HUES6 (cell line): ENCODE measurements around the gene KLF16.

ENCODE experiments used
- H3K27ac ChIP-seq: 2 replicates; pipeline ENCODE4 v1.7.0; 2013; ENCODE audit warnings: low read depth, mild to moderate bottlenecking, low read length, inconsistent platforms
- H3K27me3 ChIP-seq: 2 replicates; pipeline ENCODE4 v1.6.1; 2013; ENCODE audit warnings: low read length; ENCODE audit not compliant: control insufficient read depth, insufficient read depth
- H3K36me3 ChIP-seq: 2 replicates; pipeline ENCODE4 v1.6.1; 2013; ENCODE audit warnings: low read length; ENCODE audit not compliant: control insufficient read depth, insufficient read depth
- H3K4me1 ChIP-seq: 2 replicates; pipeline ENCODE4 v1.6.1; 2013; ENCODE audit warnings: low read length; ENCODE audit not compliant: control insufficient read depth, insufficient read depth
- H3K4me3 ChIP-seq: 2 replicates; pipeline ENCODE4 v1.5.1; 2013; ENCODE audit warnings: low read depth, low read length
- H3K9ac ChIP-seq: one replicate; pipeline ENCODE4 v1.6.1; 2013; ENCODE audit warnings: mild to moderate bottlenecking, low read length
- H3K9me3 ChIP-seq: 2 replicates; pipeline ENCODE4 v1.6.1; 2013; ENCODE audit warnings: low read depth, low read length; ENCODE audit not compliant: control insufficient read depth, insufficient read depth

The KLF16 gene

GRCh38 chr19:1860042-1860775 lies 3.2 kb downstream of the KLF16 start:
- Histone ChIP-seq H3K36me3 (no peaks in the 10 kb centered on the region), H3K4me1 (peaks cover 54% of the 10 kb centered on the region), H3K27ac (no peak overlapping the region), H3K9me3 (no peaks in the 10 kb centered on the region), H3K9ac (peak overlapping the region; percentile 32), H3K27me3 (peaks cover 23% of the 10 kb centered on the region), H3K4me3 (peak overlapping the region; percentile 89)

DNA sequence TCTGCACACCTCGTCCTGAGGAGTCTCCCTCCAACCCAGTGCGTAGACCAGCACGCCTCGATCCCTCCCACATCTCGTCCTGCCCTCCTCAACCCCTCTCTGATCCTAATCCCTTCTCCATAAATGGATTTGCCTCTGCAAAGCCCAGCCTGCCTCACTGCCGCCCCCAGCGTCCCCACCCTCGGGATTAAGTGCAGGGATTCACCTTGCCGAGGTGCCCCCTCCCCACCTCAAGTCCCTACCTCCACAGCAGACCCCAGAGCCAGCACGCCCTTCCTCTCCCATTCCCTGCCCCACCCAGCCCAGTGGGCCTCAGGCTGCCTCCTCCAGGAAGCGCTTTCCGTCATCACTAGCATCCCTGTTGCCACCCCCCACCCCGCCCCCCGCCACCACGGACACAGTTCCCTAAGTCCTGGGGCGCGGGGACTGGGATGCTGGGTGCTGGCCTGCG lies 4.0 kb downstream of the KLF16 start:
- Histone ChIP-seq H3K36me3 (no peaks in the 10 kb centered on the region), H3K9me3 (no peaks in the 10 kb centered on the region), H3K4me3 (peak overlapping the region; percentile 89), H3K9ac (no peak overlapping the region), H3K27me3 (peaks cover 23% of the 10 kb centered on the region), H3K4me1 (peaks cover 58% of the 10 kb centered on the region), H3K27ac (no peak overlapping the region)

GRCh38 chr19:1858412-1859081 lies 4.8 kb downstream of the KLF16 start:
- Histone ChIP-seq H3K9ac (no peak overlapping the region), H3K36me3 (no peaks in the 10 kb centered on the region), H3K4me1 (peaks cover 62% of the 10 kb centered on the region)

DNA sequence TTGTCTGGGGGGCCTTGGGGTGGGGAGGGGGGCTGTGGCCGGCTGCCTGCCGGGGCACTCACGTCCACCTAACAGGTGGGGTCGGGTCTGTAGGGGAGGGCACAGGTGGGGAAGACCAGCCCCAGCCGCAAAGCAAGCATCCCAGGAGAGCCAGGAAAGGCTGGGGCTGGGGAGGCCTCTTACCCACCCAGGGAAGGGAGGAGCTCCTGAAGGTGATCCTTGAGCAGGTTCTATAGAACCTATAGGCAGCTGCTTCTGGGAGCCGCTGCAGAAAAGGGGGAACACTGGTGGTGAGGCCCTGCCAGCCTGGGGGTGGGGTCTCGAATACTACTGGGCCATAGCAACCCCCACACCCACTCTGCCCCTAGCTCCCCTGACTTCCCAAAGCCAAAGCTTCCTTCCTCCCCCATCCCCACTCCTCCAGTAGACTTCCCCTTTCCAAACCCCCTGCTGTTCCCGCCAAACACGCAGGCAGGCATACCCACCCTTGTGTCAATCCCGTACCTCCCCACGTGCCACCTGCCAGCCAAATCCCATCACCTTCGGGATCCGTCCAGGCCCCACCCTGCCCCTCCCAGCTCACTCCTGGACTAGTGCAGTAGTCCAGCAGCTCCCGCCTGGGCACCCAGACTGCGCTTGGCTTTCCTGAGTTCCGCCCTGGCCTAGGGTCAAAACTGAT lies 5.6 kb downstream of the KLF16 start:
- H3K27ac ChIP-seq: no peak overlapping the region
- H3K27me3 ChIP-seq: peaks cover 23% of the 10 kb centered on the region
- no peak overlapping the region for H3K9ac ChIP-seq
- no peaks in the 10 kb centered on the region for H3K36me3 ChIP-seq
- peak overlapping the region; percentile 73 for H3K4me3 ChIP-seq
- peaks cover 66% of the 10 kb centered on the region for H3K4me1 ChIP-seq
- H3K9me3 ChIP-seq: no peaks in the 10 kb centered on the region

More at GRCh38 chr19:1858412-1859081, 4.8 kb downstream of the KLF16 start:
- Histone ChIP-seq H3K27ac (no peak overlapping the region), H3K9me3 (no peaks in the 10 kb centered on the region), H3K27me3 (peaks cover 23% of the 10 kb centered on the region), H3K4me3 (peak overlapping the region; percentile 11; the same call in 1 of the 2 replicates)

DNA sequence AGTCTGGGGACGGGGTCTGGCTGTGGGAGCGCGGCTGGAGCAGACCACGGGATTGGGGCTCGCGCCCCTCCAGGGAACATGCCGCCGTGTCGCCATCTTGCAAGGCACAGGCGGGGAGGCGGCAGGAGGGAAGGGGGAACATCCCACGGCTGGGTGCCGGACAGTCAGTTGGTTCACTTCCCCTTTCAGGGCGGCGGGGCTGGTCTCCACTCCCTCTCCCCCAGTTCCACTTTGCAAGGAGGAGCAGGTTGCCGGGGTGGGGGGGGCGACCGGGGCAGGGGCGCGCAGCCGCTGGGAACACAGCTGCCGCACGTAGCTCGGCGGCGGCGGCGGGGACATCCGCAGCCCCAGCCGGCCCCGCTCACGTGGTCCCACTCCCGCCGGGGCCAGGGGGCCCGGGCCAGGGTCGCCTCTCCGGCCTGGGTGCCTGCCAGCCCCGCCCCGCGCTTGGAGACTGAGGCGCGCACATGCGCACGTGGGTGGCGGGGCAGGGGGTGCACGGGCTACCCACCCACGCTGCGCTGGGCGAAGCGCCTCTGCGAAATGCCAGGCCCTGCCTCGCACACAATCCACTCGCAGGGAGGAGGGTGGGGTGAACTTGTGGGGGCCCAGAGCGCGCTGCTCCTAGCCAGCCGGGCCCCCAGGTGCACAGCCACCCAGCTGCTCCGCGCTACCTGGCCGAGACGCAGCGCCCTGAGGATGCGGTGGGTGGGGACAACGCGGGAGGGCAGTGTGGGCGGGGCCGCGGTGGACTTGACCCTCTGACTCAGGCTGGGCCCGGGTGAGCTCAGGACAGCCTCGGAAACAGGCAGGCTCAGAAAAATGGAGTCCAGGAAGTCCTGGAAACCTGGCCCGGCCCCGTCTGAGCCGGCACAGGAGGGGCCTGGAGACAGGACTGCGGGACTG lies 6.4 kb downstream of the KLF16 start:
- peaks cover 71% of the 10 kb centered on the region for H3K4me1 ChIP-seq
- H3K4me3 ChIP-seq: peak overlapping the region; percentile 73
- H3K27ac ChIP-seq: peak overlapping the region; percentile 23; the same call in 1 of the 2 replicates
- H3K9me3 ChIP-seq: no peaks in the 10 kb centered on the region
- no peaks in the 10 kb centered on the region for H3K36me3 ChIP-seq
- peak overlapping the region; percentile 65 for H3K9ac ChIP-seq
- H3K27me3 ChIP-seq: peaks cover 17% of the 10 kb centered on the region

- Histone ChIP-seq H3K4me3 (peak overlapping the region; percentile 73), H3K36me3 (no peaks in the 10 kb centered on the region), H3K9me3 (no peaks in the 10 kb centered on the region), H3K27me3 (peaks cover 11% of the 10 kb centered on the region), H3K4me1 (peaks cover 70% of the 10 kb centered on the region), H3K9ac (peak overlapping the region; percentile 58), H3K27ac (peak overlapping the region; percentile 18; the same call in 1 of the 2 replicates)
Measured at GRCh38 chr19:1856345-1856697, 7.1 kb downstream of the KLF16 start.

DNA sequence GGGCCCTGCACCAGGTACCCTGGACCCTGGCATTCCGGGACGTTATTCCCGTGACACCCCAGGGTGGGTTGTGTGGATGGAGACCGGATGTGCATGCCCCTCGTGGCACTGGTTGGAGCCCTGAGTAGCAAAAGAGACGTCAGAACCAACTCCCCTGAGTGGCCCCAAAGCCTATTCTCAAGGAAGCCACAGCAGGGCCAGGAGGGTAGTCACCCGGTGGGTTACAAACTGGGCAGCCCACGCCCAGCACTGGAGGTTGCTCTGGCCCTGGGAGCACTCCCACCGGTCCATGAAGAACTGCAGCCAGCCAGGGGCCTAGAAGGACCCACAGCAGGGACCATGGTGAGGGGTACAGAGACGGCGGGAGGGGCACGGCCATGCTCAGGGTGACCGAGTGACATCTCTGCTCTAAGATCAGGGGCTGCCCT lies 7.5 kb downstream of the KLF16 start:
- H3K4me3 ChIP-seq: peak overlapping the region; percentile 73
- H3K36me3 ChIP-seq: no peaks in the 10 kb centered on the region
- peaks cover 65% of the 10 kb centered on the region for H3K4me1 ChIP-seq
- peaks cover 6% of the 10 kb centered on the region for H3K27me3 ChIP-seq
- H3K9me3 ChIP-seq: no peaks in the 10 kb centered on the region
- H3K27ac ChIP-seq: no peak overlapping the region
- peak overlapping the region; percentile 2 for H3K9ac ChIP-seq

DNA sequence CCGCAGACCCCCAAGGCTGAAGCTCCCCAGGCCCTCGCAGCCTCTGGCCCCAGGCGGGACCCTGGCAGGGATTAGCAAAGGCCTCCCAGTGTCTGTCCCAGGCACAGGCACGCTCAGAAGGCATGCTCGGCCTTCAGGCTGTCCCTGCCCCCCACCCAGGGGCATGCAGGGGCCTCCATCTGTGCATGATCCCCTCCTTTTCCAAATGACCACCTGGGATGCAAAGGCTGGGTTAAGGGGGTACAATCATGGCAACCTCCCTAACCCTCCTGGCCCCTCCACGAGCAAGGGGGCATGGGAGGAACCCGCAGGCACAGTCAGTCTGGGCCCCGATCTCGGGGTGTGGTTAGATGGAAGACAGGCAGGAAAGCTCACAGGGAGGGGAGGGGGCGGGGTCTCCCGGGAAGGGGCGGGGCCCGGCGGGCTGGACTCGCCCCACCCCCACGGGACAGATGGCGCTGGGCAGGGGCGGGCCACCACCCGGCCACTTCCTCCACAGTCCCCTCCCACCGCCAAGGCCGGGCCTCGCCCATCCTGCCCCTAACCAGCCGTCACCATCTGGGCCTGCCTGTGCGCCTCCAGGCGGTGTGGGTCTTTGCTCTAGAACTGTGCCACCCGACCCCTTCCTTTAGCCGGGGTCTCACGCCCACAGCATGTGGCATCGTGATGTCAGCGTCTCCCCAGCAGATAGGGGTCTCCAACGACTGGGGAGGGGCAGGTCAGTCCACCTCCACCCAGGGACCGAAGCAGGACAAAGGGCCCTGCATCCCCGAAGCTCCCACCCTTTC lies 8.1 kb downstream of the KLF16 start:
- Histone ChIP-seq H3K9ac (peak overlapping the region; percentile 52), H3K4me1 (peaks cover 59% of the 10 kb centered on the region)

GRCh38 chr19:1854542-1855039 lies 8.8 kb downstream of the KLF16 start:
- Histone ChIP-seq H3K9ac (peak overlapping the region; percentile 52), H3K27me3 (no peaks in the 10 kb centered on the region), H3K27ac (peak overlapping the region; percentile 35; the same call in 1 of the 2 replicates), H3K4me3 (peak overlapping the region; percentile 49), H3K4me1 (peaks cover 54% of the 10 kb centered on the region), H3K9me3 (no peaks in the 10 kb centered on the region), H3K36me3 (no peaks in the 10 kb centered on the region)

More for the DNA sequence above, 8.1 kb downstream of the KLF16 start:
- H3K9me3 ChIP-seq: no peaks in the 10 kb centered on the region
- peak overlapping the region; percentile 49 for H3K4me3 ChIP-seq
- H3K27ac ChIP-seq: peak overlapping the region; percentile 35; the same call in 1 of the 2 replicates
- H3K27me3 ChIP-seq: peaks cover 1% of the 10 kb centered on the region; the same call in 1 of the 2 replicates
- H3K36me3 ChIP-seq: no peaks in the 10 kb centered on the region
